ENCODE results near the gene CDC25A.
"Not testable (repeated sequence)": the region's sequence is repeated elsewhere in the genome, so short reads cannot be mapped to it uniquely, and the experiment has no call there.

The CDC25A gene

DNA sequence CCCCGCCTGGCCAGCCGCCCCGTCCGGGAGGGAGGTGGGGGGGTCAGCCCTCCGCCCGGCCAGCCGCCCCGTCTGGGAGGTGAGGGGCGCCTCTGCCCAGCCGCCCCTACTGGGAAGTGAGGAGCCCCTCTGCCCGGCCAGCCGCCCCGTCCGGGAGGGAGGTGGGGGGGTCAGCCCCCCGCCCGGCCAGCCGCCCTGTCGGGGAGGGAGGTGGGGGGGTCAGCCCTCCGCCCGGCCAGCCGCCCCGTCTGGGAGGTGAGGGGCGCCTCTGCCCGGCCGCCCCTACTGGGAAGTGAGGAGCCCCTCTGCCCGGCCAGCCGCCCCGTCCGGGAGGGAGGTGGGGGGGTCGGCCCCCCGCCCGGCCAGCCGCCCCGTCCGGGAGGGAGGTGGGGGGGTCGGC is 23.6 kb upstream of the CDC25A start:
- H3K4ac ChIP-seq (ENCODE audit: low read depth, low read length); DNase-seq; H3K4me2 ChIP-seq (ENCODE audit: low read length); H3K36me3 ChIP-seq (ENCODE audit: control insufficient read depth, insufficient read depth, low read length); H3K27me3 ChIP-seq (ENCODE audit: insufficient read depth, low read length, poor library complexity); H3K79me1 ChIP-seq (ENCODE audit: low read length); H3K18ac ChIP-seq (ENCODE audit: low read length); H3K23ac ChIP-seq (ENCODE audit: low read length); H3K56ac ChIP-seq (ENCODE audit: low read length); H2BK5ac ChIP-seq (ENCODE audit: low read length); H3K79me2 ChIP-seq (ENCODE audit: control insufficient read depth, insufficient read depth, low read length); H2BK15ac ChIP-seq (replicated peaks; ENCODE audit: low read depth); H4K5ac ChIP-seq (ENCODE audit: low read length); H3K27ac ChIP-seq (ENCODE audit: low read depth, low read length); H3K4me1 ChIP-seq (ENCODE audit: control insufficient read depth, low read depth, low read length); H4K8ac ChIP-seq (ENCODE audit: low read depth, low read length); H3K4me3 ChIP-seq (ENCODE audit: low read length); H3K9ac ChIP-seq (ENCODE audit: low read length); H2BK120ac ChIP-seq (ENCODE audit: low read depth, low read length); H2AK5ac ChIP-seq (ENCODE audit: low read length): not testable (repeated sequence)
- WGBS (ENCODE audit: extremely low coverage, insufficient coverage, low lambda C conversion rate) = no CpG with 5 or more reads among the region's 36 CpGs

DNA sequence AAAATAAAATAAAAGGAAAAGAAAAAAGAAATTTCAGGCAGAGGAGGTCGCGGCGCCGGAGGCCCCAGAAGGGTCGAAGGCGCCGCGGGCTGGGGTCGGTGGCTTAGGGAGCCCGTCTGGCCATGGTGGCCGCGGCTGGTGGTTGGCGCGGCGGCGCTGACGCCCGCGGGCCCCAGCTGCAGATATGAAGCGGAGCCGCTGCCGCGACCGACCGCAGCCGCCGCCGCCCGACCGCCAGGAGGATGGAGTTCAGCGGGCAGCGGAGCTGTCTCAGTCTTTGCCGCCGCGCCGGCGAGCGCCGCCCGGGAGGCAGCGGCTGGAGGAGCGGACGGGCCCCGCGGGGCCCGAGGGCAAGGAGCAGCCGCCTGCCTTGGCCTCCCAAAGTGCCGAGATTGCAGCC is 22.3 kb upstream of the CDC25A start:
- not testable (repeated sequence) for H3K9ac ChIP-seq (ENCODE audit: low read length); H4K5ac ChIP-seq (ENCODE audit: low read length); H3K4me1 ChIP-seq (ENCODE audit: control insufficient read depth, low read depth, low read length); H2BK120ac ChIP-seq (ENCODE audit: low read depth, low read length); H2AK5ac ChIP-seq (ENCODE audit: low read length); H3K79me2 ChIP-seq (ENCODE audit: control insufficient read depth, insufficient read depth, low read length); H3K23ac ChIP-seq (ENCODE audit: low read length); H3K27ac ChIP-seq (ENCODE audit: low read depth, low read length); H4K8ac ChIP-seq (ENCODE audit: low read depth, low read length); H3K18ac ChIP-seq (ENCODE audit: low read length); H3K27me3 ChIP-seq (ENCODE audit: insufficient read depth, low read length, poor library complexity); H2BK5ac ChIP-seq (ENCODE audit: low read length); H3K36me3 ChIP-seq (ENCODE audit: control insufficient read depth, insufficient read depth, low read length); H3K79me1 ChIP-seq (ENCODE audit: low read length); H3K4me2 ChIP-seq (ENCODE audit: low read length); DNase-seq; H3K4me3 ChIP-seq (ENCODE audit: low read length); H3K4ac ChIP-seq (ENCODE audit: low read depth, low read length); H3K56ac ChIP-seq (ENCODE audit: low read length); H2BK15ac ChIP-seq (replicated peaks; ENCODE audit: low read depth)
- no CpG with 5 or more reads among the region's 48 CpGs for WGBS (ENCODE audit: extremely low coverage, insufficient coverage, low lambda C conversion rate)

DNA sequence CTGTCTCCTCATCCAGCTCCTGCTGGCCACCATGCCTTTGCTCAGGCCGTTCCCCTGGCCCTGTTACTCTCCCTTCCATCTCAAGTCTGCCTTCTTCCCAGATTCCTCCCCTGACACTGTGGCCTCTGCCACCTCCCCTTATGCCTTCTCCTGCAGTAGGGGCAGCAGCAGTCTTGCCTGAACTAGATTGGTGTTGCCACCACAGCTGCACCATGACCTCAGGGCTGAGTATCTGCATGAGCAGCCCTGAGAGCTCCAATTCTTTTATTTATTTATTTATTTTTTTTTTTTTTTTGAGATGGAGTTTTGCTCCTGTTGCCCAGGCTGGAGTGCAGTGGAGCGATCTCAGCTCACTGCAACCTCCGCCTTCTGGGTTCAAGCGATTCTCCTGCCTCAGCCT is 21.2 kb upstream of the CDC25A start:
- H4K5ac ChIP-seq (ENCODE audit: low read length) = no peak overlapping the region
- no peak overlapping the region for H3K4ac ChIP-seq (ENCODE audit: low read depth, low read length)
- no CpG with 5 or more reads among the region's 4 CpGs for WGBS (ENCODE audit: extremely low coverage, insufficient coverage, low lambda C conversion rate)
- H2BK5ac ChIP-seq (ENCODE audit: low read length) = no peak overlapping the region
- no peak for DNase-seq
- H2AK5ac ChIP-seq (ENCODE audit: low read length) = no peak overlapping the region
- no peak overlapping the region for H2BK120ac ChIP-seq (ENCODE audit: low read depth, low read length)
- H2BK15ac ChIP-seq (replicated peaks; ENCODE audit: low read depth) = no peak overlapping the region
- no peak overlapping the region for H3K56ac ChIP-seq (ENCODE audit: low read length)
- H3K79me2 ChIP-seq (ENCODE audit: control insufficient read depth, insufficient read depth, low read length) = no peaks in the 10 kb centered on the region
- H3K23ac ChIP-seq (ENCODE audit: low read length) = no peak overlapping the region
- no peak overlapping the region for H3K18ac ChIP-seq (ENCODE audit: low read length)
- H4K8ac ChIP-seq (ENCODE audit: low read depth, low read length) = no peak overlapping the region
- no peak overlapping the region for H3K4me2 ChIP-seq (ENCODE audit: low read length)
- no peak overlapping the region for H3K4me3 ChIP-seq (ENCODE audit: low read length)
- H3K4me1 ChIP-seq (ENCODE audit: control insufficient read depth, low read depth, low read length) = no peaks in the 10 kb centered on the region
- no peak overlapping the region for H3K27ac ChIP-seq (ENCODE audit: low read depth, low read length)
- no peaks in the 10 kb centered on the region for H3K27me3 ChIP-seq (ENCODE audit: insufficient read depth, low read length, poor library complexity)
- no peaks in the 10 kb centered on the region for H3K36me3 ChIP-seq (ENCODE audit: control insufficient read depth, insufficient read depth, low read length)
- no peaks in the 10 kb centered on the region for H3K79me1 ChIP-seq (ENCODE audit: low read length)
- H3K9ac ChIP-seq (ENCODE audit: low read length) = no peak overlapping the region

DNA sequence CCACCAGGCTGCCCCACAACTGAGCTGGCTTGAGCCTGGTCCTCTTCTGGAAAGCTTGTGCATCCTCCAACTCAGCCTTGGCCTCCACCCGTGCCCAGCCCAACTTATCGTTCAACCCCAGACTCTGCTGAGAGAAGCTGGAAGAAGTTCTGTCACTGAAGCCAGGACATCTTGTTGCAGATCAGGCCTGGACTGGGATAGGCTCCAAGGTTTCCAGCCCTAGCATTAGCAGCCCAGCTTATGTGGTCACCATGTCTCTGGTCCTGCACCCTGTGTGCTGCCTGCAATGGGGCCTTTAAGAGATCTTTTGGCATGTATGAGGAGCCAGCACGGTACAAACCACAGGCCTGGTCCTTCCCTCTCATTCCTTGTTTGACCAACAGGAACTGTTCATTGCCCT is 19.9 kb upstream of the CDC25A start:
- Histone ChIP-seq H2AK5ac (ENCODE audit: low read length) (no peak overlapping the region), H3K4ac (ENCODE audit: low read depth, low read length) (no peak overlapping the region), H3K79me2 (ENCODE audit: control insufficient read depth, insufficient read depth, low read length) (no peaks in the 10 kb centered on the region), H3K18ac (ENCODE audit: low read length) (no peak overlapping the region), H3K23ac (ENCODE audit: low read length) (no peak overlapping the region), H4K8ac (ENCODE audit: low read depth, low read length) (no peak overlapping the region), H2BK15ac (replicated peaks; ENCODE audit: low read depth) (no peak overlapping the region), H2BK120ac (ENCODE audit: low read depth, low read length) (no peak overlapping the region), H3K36me3 (ENCODE audit: control insufficient read depth, insufficient read depth, low read length) (no peaks in the 10 kb centered on the region), H3K56ac (ENCODE audit: low read length) (no peak overlapping the region), H3K4me3 (ENCODE audit: low read length) (no peak overlapping the region), H3K27me3 (ENCODE audit: insufficient read depth, low read length, poor library complexity) (no peaks in the 10 kb centered on the region), H3K4me1 (ENCODE audit: control insufficient read depth, low read depth, low read length) (no peaks in the 10 kb centered on the region), H3K4me2 (ENCODE audit: low read length) (no peak overlapping the region), H2BK5ac (ENCODE audit: low read length) (no peak overlapping the region), H4K5ac (ENCODE audit: low read length) (no peak overlapping the region), H3K79me1 (ENCODE audit: low read length) (no peaks in the 10 kb centered on the region), H3K9ac (ENCODE audit: low read length) (no peak overlapping the region), H3K27ac (ENCODE audit: low read depth, low read length) (no peak overlapping the region)
- WGBS (ENCODE audit: extremely low coverage, insufficient coverage, low lambda C conversion rate) = no CpG with 5 or more reads among the region's 3 CpGs
- no peak for DNase-seq

DNA sequence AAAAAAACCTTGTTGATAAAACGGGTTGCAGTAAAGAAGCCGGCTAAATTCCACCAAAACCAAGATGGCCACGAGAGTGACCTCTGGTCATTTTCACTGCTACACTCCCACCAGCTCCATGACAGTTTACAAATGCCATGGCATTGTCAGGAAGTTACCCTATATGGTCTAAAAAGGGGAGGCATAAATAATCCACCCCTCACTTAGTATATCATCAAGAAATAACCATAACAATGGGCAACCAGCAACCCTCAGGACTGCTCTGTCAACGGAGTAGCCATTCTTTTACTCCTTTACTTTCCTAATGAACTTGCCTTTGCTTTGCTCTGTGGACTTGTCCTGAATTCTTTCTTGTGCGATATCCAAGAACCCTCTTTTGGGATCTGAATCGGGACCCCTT is 14.4 kb upstream of the CDC25A start:
- WGBS (ENCODE audit: extremely low coverage, insufficient coverage, low lambda C conversion rate) = no CpG with 5 or more reads among the region's 6 CpGs
- Histone ChIP-seq H3K79me2 (ENCODE audit: control insufficient read depth, insufficient read depth, low read length) (no peaks in the 10 kb centered on the region), H2AK5ac (ENCODE audit: low read length) (no peak overlapping the region), H2BK120ac (ENCODE audit: low read depth, low read length) (no peak overlapping the region), H3K56ac (ENCODE audit: low read length) (no peak overlapping the region), H3K23ac (ENCODE audit: low read length) (no peak overlapping the region), H3K4me2 (ENCODE audit: low read length) (no peak overlapping the region), H3K4me3 (ENCODE audit: low read length) (no peak overlapping the region), H4K8ac (ENCODE audit: low read depth, low read length) (no peak overlapping the region), H2BK15ac (replicated peaks; ENCODE audit: low read depth) (no peak overlapping the region), H3K27ac (ENCODE audit: low read depth, low read length) (no peak overlapping the region), H3K79me1 (ENCODE audit: low read length) (no peaks in the 10 kb centered on the region), H3K27me3 (ENCODE audit: insufficient read depth, low read length, poor library complexity) (no peaks in the 10 kb centered on the region), H3K18ac (ENCODE audit: low read length) (no peak overlapping the region), H2BK5ac (ENCODE audit: low read length) (no peak overlapping the region), H3K4me1 (ENCODE audit: control insufficient read depth, low read depth, low read length) (no peaks in the 10 kb centered on the region), H3K4ac (ENCODE audit: low read depth, low read length) (no peak overlapping the region), H3K9ac (ENCODE audit: low read length) (no peak overlapping the region), H3K36me3 (ENCODE audit: control insufficient read depth, insufficient read depth, low read length) (no peaks in the 10 kb centered on the region), H4K5ac (ENCODE audit: low read length) (no peak overlapping the region)
- DNase-seq = no peak

DNA sequence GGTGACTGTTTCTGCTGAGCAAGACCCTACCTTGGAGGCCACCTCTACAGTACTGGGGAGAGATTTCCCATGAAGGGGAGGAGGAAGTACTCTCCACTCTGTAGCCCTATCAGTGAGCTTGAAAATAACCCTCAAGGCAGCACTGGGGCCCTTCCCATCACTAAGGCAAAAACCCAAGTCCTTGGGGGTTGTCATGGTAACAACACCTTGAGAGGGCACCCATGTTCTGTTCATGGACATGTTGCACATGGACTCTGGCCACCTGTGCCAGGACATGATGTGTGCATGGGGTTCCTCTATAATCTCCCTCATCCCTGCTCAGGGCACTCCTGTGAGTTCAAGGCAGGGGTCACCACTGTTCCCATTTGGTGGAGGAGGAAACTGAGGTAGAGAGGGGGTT is 10.9 kb upstream of the CDC25A start:
- H4K5ac ChIP-seq (ENCODE audit: low read length) = no peak overlapping the region
- no peak overlapping the region for H3K4me2 ChIP-seq (ENCODE audit: low read length)
- no peak overlapping the region for H3K4ac ChIP-seq (ENCODE audit: low read depth, low read length)
- no peaks in the 10 kb centered on the region for H3K27me3 ChIP-seq (ENCODE audit: insufficient read depth, low read length, poor library complexity)
- H3K27ac ChIP-seq (ENCODE audit: low read depth, low read length) = no peak overlapping the region
- no peak overlapping the region for H2AK5ac ChIP-seq (ENCODE audit: low read length)
- H3K36me3 ChIP-seq (ENCODE audit: control insufficient read depth, insufficient read depth, low read length) = no peaks in the 10 kb centered on the region
- H3K79me1 ChIP-seq (ENCODE audit: low read length) = no peaks in the 10 kb centered on the region
- H4K8ac ChIP-seq (ENCODE audit: low read depth, low read length) = no peak overlapping the region
- no peak overlapping the region for H3K9ac ChIP-seq (ENCODE audit: low read length)
- H2BK5ac ChIP-seq (ENCODE audit: low read length) = no peak overlapping the region
- no peak overlapping the region for H2BK15ac ChIP-seq (replicated peaks; ENCODE audit: low read depth)
- H3K4me1 ChIP-seq (ENCODE audit: control insufficient read depth, low read depth, low read length) = no peaks in the 10 kb centered on the region
- no peak for DNase-seq
- no peak overlapping the region for H3K18ac ChIP-seq (ENCODE audit: low read length)
- H2BK120ac ChIP-seq (ENCODE audit: low read depth, low read length) = no peak overlapping the region
- H3K56ac ChIP-seq (ENCODE audit: low read length) = no peak overlapping the region
- H3K79me2 ChIP-seq (ENCODE audit: control insufficient read depth, insufficient read depth, low read length) = no peaks in the 10 kb centered on the region
- no peak overlapping the region for H3K4me3 ChIP-seq (ENCODE audit: low read length)
- H3K23ac ChIP-seq (ENCODE audit: low read length) = no peak overlapping the region
